HG03066 (cell line): Measurements from ENCODE around the gene PLSCR1.
A peak's percentile ranks its signal among the peaks of the same experiment; 100 is the strongest.
"Not testable (repeated sequence)": the region's sequence is repeated elsewhere in the genome, so short reads cannot be mapped to it uniquely, and the experiment has no call there.

Experiments
- ATAC-seq: cut with Tn5 transposase; IDR thresholded peaks from one replicate; pipeline ENCODE4 v1.9.1; 2021; ENCODE audit warnings: low read depth; ENCODE audit not compliant: unreplicated experiment

Gene PLSCR1

GRCh38 chr3:146519810-146520209, 24.6 kb downstream of the PLSCR1 start:
- ATAC-seq = no peak

- no peak for ATAC-seq
Measured at GRCh38 chr3:146517684-146518435, 26.5 kb downstream of the PLSCR1 start.

- ATAC-seq = no peak
Measured at GRCh38 chr3:146513386-146514051, 30.9 kb downstream of the PLSCR1 start.

GRCh38 chr3:146511402-146512134, 32.8 kb downstream of the PLSCR1 start:
- ATAC-seq = no peak

GRCh38 chr3:146507331-146508120, 36.9 kb downstream of the PLSCR1 start:
- no peak for ATAC-seq

GRCh38 chr3:146505516-146505915, 38.9 kb downstream of the PLSCR1 start:
- ATAC-seq = no peak

- ATAC-seq = no peak
Measured at GRCh38 chr3:146504498-146505197, 39.8 kb downstream of the PLSCR1 start.

- peak; percentile 97 for ATAC-seq
Measured at GRCh38 chr3:146503461-146504202, 40.8 kb downstream of the PLSCR1 start.

GRCh38 chr3:146502887-146503460, 41.4 kb downstream of the PLSCR1 start:
- ATAC-seq = no peak

GRCh38 chr3:146501752-146502151, 42.7 kb downstream of the PLSCR1 start:
- ATAC-seq = no peak

GRCh38 chr3:146499701-146500100, 44.7 kb downstream of the PLSCR1 start:
- no peak for ATAC-seq

GRCh38 chr3:146498002-146498736, 46.2 kb downstream of the PLSCR1 start:
- no peak for ATAC-seq

- not testable (repeated sequence) for ATAC-seq
Measured at GRCh38 chr3:146497145-146497843, 47.1 kb downstream of the PLSCR1 start.

- ATAC-seq = no peak
Measured at GRCh38 chr3:146496726-146497125, 47.7 kb downstream of the PLSCR1 start.

GRCh38 chr3:146496251-146496650, 48.2 kb downstream of the PLSCR1 start:
- ATAC-seq = no peak

GRCh38 chr3:146493761-146494160, 50.6 kb downstream of the PLSCR1 start:
- no peak for ATAC-seq

- no peak for ATAC-seq
Measured at GRCh38 chr3:146493221-146493620, 51.2 kb downstream of the PLSCR1 start.

- ATAC-seq = no peak
Measured at GRCh38 chr3:146491303-146491702, 53.1 kb downstream of the PLSCR1 start.
